Raji (cell line): ENCODE data around the gene NPHP4.

Source experiments
- POLR2A ChIP-seq: IDR thresholded peaks from 2 replicates; pipeline ENCODE4 v1.6.1; 2011; ENCODE audit warnings: low read depth, low read length, control low read depth; ENCODE audit not compliant: insufficient read depth

The NPHP4 gene

DNA sequence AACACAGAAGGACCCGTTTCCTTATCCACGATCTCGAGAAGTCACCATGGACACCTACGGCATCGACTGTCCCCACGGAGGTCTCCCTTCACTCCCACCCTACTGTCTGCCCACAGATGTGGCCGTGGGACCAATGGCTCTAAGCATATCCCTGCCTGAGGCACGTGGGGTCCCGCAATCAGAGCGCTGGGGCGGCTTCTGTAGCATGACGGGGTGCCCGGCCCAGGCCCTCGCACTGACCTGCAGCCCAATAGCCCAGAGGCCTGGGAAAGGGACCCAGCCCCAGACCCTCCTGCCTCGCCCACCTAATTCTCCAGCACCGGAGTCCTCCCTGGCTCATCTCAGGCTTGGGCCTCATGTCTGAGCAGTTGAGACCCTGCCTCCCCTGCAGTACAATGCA, 132.5 kb downstream of the NPHP4 start:
- no peak for TF ChIP-seq POLR2A

DNA sequence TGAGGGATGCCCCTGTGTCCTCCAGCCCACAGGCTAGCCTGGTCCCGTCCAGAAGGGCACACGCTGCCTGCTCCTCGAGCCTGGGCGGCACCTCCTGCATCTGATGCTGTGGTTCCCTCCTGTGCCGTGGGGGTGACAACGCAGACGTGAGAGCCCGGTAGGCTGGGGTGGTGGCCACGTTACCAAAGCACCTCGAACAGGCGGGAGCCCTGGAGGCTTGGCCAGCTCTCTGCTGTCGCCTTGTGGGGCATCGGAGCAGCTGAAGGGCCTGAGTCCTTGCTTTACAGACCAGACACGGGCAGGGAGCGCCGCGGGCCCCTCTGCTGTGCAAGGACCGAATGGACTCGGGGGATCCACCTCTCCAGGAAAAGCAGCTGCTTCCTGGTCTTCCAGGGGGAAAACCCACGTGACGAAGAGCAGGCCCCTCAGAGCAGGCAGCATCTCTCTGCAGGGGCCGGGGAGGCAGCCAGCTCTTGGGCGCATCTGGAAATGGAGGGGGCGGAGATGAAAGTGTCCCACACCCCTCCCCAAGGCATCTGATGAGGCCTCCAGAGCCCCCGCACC, 133.3 kb downstream of the NPHP4 start:
- TF ChIP-seq POLR2A = no peak

DNA sequence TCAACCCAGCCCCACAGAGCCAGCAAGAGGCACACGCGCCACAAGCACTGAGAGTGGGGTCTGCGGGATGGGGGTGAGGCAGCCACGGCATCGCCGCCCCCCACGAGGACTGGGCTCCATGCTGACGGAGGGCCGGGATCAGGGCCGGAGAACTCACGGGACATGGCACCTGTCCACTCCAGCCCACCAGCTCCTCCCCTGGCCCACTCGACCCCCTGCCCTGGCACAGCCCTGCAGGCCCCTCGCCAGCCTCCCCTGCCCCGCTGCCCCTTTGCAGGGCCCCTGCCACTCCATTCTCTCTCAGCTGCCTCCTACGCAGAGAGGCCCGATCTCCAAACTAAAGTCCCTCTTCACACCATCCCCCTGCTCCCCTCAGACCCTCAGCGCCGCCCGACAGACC, 134.0 kb downstream of the NPHP4 start:
- TF ChIP-seq POLR2A = no peak

DNA sequence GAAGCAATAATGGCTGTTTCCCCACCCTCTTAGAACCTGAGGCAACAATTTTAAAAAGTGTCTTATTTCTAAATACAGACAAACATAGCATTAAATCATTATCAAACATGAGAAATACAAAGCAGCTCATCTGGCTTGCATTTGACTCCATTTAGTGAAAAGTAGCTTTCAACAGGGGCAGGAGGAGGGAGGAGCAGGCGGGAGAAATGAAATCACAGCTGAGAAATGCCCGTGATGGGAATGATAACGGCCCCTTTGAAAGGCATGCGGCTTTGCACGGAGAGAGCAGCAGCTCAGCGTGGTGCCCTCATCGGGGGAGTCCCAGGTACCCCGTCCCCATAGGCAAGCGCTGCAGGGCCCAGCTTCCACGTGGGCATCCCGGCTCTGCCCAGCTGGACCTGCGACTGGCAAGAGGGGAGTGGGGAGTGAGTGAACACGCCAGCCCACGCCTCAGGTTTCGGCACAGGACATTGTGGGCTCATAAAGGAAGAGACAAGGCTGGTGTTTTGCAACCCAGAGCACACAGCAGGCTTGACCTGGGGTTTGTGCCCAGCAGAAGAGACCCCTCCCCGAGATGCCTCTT, 134.6 kb downstream of the NPHP4 start:
- no peak for TF ChIP-seq POLR2A

DNA sequence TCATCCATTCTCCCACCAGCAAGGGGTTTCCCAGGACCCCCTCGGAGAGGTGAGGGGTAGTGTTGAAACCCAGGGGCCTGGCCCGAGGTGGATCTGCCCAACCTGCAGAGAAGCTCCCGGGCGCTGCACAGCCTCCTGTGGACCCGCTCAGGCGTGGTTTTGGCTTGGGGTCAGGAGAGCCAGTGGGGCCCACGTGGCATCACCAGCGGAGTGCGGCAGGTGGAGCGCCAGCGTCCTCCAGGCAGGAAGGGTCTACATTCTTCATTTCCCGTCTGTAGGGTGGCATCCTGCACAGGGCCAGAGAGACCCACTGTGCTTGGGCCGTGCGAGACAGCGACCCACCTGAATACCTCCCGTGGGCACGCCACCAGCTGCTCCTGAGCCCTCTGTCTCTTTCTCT, 135.2 kb downstream of the NPHP4 start:
- TF ChIP-seq POLR2A = no peak

DNA sequence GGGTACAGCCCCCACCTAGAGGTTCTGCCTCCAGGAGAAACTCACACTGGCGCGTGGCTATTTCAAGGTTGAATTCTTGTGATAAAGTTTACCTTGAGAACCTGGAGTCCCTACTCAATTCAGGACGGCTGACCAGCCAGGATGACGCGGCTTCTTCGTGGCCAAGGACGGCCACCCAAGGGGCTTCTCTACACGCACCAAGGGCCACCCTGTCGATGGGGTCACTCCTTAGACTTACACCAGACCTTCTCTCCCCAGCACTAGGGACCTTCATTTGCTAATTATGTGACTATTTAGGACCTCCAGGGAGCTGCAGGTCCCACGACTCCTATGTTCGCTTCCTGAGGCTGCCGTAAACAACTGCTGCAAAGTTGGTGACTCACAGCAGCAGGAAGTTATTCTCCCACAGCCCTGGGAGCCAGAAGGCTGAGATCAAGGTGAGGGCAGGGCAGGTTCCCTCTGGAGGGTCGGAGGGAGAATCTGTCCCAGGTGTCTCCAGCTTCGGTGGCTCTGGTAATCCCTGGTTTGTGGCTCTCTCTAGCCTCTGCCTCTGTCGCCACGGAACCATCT, 135.9 kb downstream of the NPHP4 start:
- no peak for TF ChIP-seq POLR2A

DNA sequence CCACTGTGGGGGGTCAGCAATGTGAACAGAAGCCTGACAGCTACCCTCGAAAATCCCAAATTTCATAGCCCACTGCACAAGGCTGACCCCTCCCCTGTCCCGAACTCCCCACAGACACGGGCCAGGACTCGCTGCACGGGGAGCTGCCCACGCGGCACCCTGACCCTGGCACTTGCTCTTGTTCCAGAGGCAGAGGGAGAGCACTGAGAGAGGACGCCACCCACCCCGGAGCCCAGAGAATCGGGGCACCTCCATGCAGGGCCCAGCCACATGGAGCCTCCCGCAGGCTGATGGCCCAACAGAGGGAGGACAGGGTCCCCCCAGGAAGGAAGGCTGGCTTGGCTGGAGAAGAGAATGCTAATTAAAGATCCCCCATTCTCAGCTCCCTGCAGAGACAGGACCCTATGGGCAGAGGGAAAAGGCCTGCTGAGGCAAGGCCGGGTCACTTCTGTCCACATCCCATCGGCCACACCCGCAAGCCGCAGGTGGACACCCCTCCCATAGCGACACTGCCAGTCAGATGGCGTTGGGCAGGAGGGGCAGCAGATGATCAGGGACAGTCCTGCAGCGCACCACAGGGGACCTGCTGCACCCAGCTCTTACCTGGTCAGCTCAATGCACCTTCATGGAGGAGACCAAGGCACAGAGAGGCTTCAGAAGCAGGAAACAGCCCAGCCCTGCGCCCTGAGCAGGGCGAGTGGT, 136.9 kb downstream of the NPHP4 start:
- no peak for TF ChIP-seq POLR2A

DNA sequence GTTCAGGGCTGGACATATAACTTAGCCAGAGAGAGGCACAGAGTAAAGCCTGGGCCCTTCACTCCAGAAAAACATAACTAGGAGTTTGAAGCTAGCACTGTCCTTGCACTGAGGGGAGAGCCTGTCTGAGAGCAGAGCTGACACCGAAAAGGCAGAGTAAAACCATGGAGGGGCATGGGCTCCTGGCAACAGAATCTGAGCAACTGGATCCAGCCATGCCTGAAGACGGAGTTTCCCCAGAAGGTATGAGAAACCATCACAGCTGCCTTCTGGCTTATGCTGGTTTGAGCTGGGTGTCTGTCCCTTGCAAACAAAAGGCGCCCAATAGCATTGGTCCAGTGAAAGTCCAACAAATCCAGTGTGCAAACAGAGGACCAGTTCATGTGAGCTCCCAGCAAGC, 137.5 kb downstream of the NPHP4 start:
- TF ChIP-seq POLR2A = no peak

DNA sequence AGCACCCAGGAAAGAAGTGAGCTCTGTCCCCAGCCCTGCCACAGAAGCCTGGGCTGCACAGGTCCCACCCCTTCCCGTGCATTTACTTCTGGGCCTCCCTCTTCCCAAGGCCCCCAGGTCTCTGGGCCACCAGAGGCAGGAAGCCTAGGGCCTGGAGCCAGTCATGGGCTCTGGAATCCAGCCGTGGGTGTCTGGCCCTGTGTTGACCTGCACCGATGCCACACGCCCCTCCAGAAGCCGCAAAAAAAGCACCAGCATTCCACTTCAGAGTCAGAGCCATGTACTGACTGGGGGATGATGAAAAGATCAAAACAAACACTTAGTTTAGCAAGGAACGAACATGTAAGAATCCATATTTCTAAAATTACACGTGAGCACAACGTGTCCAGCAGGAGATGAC, 141.7 kb downstream of the NPHP4 start:
- TF ChIP-seq POLR2A = no peak

DNA sequence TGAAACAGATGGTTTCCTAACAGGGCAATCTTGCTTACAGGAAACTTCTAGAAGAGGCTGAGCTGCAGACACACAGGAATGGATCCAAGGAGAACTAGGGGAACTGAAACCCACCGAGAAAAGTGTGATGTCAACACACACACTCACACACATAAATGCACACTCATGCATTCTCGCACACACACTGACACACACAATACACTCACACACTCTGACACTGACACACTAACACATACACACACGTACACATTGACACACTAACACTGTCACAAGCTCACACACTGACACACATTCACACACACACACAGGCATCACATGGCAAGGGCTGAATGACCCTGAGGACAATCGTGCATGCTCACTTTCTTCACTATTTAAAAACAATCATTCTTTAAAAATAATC, 142.7 kb downstream of the NPHP4 start:
- TF ChIP-seq POLR2A = no peak

DNA sequence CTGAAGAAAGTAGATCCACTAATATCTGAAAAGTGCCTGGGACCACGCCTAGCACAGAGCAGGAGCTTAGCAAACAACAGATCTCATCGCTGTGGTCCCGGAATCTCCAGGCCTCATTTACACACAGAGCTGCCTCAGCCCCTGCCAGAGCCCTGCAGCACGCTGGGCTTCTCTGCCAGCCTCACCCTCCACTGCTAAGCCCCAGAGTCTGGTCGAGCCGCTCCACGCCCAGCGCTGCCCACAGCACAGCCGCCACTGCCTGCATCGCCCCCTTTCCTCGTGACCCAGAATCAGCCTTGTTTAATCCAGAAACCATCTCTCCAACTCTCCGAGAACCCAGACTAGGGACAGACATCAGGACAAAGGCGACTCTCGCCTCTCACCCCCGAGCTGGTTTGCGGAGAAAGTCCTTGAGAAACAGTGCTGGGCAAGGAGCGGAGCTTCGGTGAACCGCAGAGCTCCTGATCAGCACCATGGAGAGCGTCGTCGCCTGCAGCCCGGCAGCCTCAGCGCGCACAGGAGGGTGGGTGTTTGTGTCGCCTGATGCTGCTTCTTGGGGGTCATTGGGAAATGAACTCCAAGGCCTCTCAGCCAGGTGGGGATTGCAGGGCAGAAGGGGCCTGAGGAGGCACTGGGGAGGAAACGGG, 145.1 kb downstream of the NPHP4 start:
- TF ChIP-seq POLR2A = no peak

DNA sequence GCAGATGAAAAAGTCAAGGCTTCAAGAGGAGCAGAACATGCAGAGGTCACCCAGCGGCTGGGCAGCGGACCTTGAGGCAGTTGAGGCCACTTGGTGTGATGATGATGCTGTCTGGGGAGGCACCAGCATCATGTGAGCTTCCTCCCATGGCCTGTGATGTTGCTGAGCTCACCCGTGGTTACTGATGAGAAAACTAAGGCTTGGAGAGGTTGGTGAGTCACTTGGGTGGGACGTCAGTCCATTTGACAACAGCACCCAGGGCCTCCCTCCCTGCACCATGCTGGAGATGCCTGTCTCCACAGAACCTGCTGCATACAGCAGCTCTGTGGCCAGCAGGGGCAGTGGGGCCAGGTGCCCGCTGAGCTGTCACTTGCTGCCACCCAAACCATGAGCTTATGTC, 146.8 kb downstream of the NPHP4 start:
- TF ChIP-seq POLR2A = no peak

DNA sequence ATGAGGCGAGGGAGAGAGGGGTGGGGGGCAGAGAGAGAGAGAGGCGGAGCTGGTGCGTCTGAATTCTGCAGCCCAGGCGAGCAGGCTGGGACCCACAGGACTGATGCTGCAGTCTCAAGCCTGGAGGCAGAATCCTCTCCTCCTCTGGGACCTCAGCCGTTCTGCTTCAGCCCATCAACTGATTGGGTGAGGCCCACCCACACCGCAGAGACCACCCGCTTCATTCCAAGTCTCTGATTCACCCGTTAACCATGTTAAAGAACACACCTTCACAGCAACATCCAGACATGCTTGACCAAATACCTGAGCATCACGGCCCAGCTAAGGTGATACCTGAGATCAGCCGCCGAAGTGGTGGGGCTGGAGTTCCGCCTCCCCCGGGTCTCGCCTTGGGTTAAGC, 147.8 kb downstream of the NPHP4 start:
- TF ChIP-seq POLR2A = no peak

DNA sequence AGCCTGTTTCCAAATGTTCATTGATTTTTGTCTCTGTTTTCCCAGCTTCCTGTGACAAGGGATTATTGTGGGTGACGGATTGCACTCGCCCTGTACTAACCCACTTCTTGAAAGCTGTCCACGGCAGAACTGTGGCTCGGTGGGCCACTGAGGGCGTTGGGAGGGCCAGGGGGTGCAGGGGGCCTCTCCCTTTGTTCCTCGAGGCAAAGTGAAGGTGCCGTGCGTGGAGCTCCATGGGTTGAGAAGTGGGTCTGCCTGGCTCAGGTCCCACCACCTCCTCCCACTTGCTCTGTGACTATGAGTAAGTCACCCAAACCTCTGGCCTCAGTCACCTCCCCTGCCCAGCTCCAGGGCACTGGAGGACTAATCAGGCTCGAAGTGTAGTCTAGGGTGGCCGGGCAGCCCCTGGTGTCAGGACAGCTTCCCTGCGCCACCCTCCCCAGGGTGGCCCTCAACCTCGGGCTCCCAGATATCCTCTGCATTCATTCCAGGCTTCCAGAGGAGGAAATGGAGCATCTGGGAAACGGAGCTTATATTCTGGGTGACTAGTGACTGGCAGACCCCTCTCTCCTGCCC, 148.6 kb downstream of the NPHP4 start:
- TF ChIP-seq POLR2A = no peak

DNA sequence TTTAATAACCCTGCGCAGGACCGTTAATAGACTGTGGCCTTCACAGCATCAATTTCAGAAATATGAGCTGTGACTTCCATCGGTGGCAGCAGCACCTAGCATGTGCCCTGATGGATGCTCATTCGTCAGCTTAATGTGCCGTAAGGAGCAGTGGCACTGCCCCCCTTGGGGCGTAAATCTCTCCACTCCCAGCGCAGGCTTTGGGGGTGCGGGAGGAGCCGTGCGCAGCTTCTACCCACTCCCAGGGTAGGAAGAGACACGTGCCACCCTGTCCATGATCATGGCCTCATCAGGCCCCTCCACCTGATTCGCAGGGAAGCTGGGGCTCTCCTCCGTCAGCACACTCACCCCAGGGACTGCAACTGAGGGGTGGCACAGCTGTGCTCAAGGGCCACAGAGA, 149.5 kb downstream of the NPHP4 start:
- TF ChIP-seq POLR2A = no peak
